K562 (cell line): Measurements from ENCODE around the gene LRRC4C.

Source experiments
- ATF1 ChIP-seq, 2 experiments: fragments of 450-650 bp in 1 of 2; IDR thresholded peaks; 2 replicates each; pipeline ENCODE4 v1.6.1; 2016; ENCODE audit warnings: missing compliant biosample characterization in 1 of 2, missing genetic modification characterization in 1 of 2
- CTCF ChIP-seq, 3 experiments: IDR thresholded peaks in 2 of 3; conservative IDR thresholded peaks in 1 of 3; 2 replicates each; pipeline ENCODE4 v1.5.1; 2011 to 2012; ENCODE audit warnings: low read length in 3 of 3, mild to moderate bottlenecking in 3 of 3, control low read depth in 2 of 3, improper control_type of control experiment in 1 of 3, inconsistent platforms in 1 of 3, low read depth in 1 of 3, mixed read lengths in 1 of 3, moderate library complexity in 1 of 3; ENCODE audit not compliant: insufficient read depth in 2 of 3
- EGR1 ChIP-seq: fragments of 450-650 bp; conservative IDR thresholded peaks from 2 replicates; pipeline ENCODE4 v1.6.1; 2017; ENCODE audit warnings: mild to moderate bottlenecking
- EP300 ChIP-seq: IDR thresholded peaks from 2 replicates; pipeline ENCODE4 v1.6.1; 2012; ENCODE audit warnings: low read length, improper control_type of control experiment
- EZH2 ChIP-seq: IDR thresholded peaks from 2 replicates; pipeline ENCODE4 v1.6.1; 2012; ENCODE audit warnings: low read depth, mild to moderate bottlenecking, inconsistent platforms, low read length, borderline replicate concordance
- GATAD2B ChIP-seq: fragments of 450-650 bp; IDR thresholded peaks from 2 replicates; pipeline ENCODE4 v1.6.1; 2017; ENCODE audit warnings: mild to moderate bottlenecking, borderline replicate concordance
- MAZ ChIP-seq, 2 experiments: fragments of 450-650 bp in 1 of 2; sonication (generic) in 1 of 2; formaldehyde crosslinking; IDR thresholded peaks in 1 of 2; conservative IDR thresholded peaks in 1 of 2; 2 replicates each; pipeline versions ENCODE4 v1.4.0 to v1.5.0; 2020; ENCODE audit warnings: mild to moderate bottlenecking in 1 of 2, missing genetic modification reagents in 1 of 2
- MCM2 ChIP-seq: fragments of 450-650 bp; IDR thresholded peaks from 2 replicates; pipeline ENCODE4 v1.6.1; 2017; ENCODE audit warnings: low read depth, mild to moderate bottlenecking
- NR0B1 ChIP-seq: fragments of 450-650 bp; IDR thresholded peaks from one replicate; pipeline ENCODE4 v1.6.1; 2018; ENCODE audit warnings: mild to moderate bottlenecking, moderate library complexity; ENCODE audit not compliant: partially characterized antibody
- SMAD3 ChIP-seq: fragments of 450-650 bp; formaldehyde crosslinking; conservative IDR thresholded peaks from 2 replicates; pipeline ENCODE4 v1.4.0; 2020; ENCODE audit warnings: mild to moderate bottlenecking
- ZNF146 ChIP-seq: IDR thresholded peaks from one replicate; pipeline ENCODE4 v1.6.1; 2018; ENCODE audit warnings: missing compliant biosample characterization; ENCODE audit not compliant: unreplicated experiment
- ZNF384 ChIP-seq: IDR thresholded peaks from 2 replicates; pipeline ENCODE4 v1.6.1; 2012; ENCODE audit warnings: low read depth, low read length, improper control_type of control experiment
- ZNF445 ChIP-seq: fragments of 250-450 bp; sonication (Bioruptor Pico); IDR thresholded peaks from 2 replicates; pipeline ENCODE4 v1.4.0; 2020; ENCODE audit warnings: low read depth, mild to moderate bottlenecking, moderate library complexity

DNA sequence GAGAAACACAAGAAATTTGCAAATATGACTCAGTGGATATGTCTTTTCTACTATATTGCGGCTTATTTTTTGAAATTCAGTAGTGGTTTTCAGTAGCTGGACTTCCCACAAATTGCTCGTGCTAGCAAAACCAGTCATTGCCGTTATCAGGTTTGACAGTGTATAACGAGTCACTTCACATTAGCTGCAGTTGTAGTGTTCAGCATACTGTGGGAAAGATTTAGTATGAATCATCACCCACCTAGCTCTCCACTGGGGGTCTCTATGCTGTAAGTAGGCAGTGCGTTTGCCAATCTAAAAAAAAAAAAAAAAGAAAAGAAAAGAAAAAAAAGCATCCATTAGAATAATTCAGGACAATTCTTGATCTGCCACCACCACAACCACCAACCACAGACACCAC lies 1318.9 kb downstream of the LRRC4C start:
- TF ChIP-seq SMAD3: no peak
- no peak for TF ChIP-seq MAZ (CRISPR knock-in tag; conservative IDR thresholded peaks at IDR 0.05 in 1 of 2, IDR thresholded peaks at IDR 0.05 in 1 of 2)
- no peak for TF ChIP-seq EZH2
- no peak for TF ChIP-seq ZNF384
- no peak for TF ChIP-seq ZNF146 (CRISPR knock-in tag)
- TF ChIP-seq NR0B1: no peak
- no peak for TF ChIP-seq GATAD2B
- TF ChIP-seq CTCF (IDR thresholded peaks at IDR 0.05 in 2 of 3, conservative IDR thresholded peaks at IDR 0.05 in 1 of 3; ENCODE audit: insufficient read depth in 2 of 3, low read depth in 1 of 3, low read length in 3 of 3): no peak
- no peak for TF ChIP-seq MCM2
- TF ChIP-seq ZNF445 (CRISPR knock-in tag): no peak
- no peak for TF ChIP-seq ATF1 (CRISPR knock-in tag; IDR thresholded peaks at IDR 0.05)
- TF ChIP-seq ATF1 (tag; IDR thresholded peaks at IDR 0.05): no peak
- TF ChIP-seq EGR1: no peak
- no peak for TF ChIP-seq EP300
